Measurements from ENCODE around the gene AGBL2.
A peak's percentile ranks its signal among the peaks of the same experiment; 100 is the strongest.

AGBL2 gene

GRCh38 chr11:47631473-47631872, 83.7 kb downstream of the AGBL2 start:
- no peak for DNase-seq (ENCODE audit: low read depth)

DNA sequence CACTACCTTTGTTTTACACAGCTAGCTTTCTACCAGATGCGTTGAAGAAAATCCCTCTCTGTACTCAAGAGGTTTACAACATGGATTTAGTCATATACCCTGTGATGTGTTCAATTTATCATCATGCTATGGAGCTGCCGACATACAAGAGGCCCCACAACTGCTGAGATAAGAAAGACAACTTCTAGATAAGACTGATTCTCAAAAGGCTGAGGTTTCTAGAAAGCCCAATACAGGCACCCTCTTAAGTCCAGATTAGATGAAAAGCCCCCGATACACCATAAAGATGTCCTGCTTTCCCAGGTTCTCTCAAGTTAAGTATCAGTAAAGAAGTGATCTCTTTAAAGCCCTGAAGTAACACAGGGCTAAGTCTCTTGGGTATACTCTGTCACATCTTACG, 87.1 kb downstream of the AGBL2 start:
- no peak for DNase-seq (ENCODE audit: low read depth)

- DNase-seq (ENCODE audit: low read depth): no peak
Observed at GRCh38 chr11:47626234-47626633, 88.9 kb downstream of the AGBL2 start.

- DNase-seq (ENCODE audit: low read depth): no peak
Observed at GRCh38 chr11:47620836-47621378, 94.3 kb downstream of the AGBL2 start.

DNA sequence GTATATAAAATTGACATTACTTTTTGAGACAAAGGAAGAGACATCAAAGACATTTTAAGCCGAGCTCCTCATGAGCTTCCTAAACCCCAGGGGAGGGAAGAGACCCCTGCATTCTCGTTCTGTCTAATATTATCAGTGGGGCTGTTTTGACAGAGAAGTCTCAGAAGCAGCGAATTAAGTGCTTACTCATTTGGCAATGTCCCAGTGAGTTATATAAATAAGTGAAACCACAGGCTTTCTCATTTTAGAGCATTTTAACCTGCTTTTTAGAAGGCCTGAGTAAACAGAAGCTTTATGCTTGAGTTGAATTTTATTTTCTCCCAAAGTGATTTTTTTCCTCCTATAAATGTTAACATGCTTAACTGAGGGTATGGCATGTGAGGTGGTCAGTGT, 97.8 kb downstream of the AGBL2 start:
- DNase-seq (ENCODE audit: low read depth): peak; percentile 28

GRCh38 chr11:47616726-47617416, 98.3 kb downstream of the AGBL2 start:
- peak; percentile 61 for DNase-seq (ENCODE audit: low read depth)

DNA sequence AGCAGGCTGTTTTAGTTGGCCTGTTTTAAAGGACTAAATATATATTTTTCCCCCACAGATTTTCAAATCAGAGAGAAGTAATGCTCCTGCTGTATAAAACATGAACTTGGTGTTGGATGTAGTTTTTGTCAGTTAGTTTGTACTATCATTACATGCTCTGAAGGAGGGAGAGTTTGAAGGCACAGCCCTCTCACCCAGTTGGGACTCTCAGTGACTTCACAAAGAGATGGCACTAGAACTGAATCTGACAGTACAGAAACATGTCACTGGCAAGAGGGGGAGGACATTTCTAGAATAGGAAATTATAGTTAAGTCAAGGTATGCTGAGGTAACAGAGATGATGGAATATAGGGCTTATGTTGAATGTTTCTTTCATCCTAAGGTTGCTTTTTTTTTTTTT, 99.9 kb downstream of the AGBL2 start:
- no peak for DNase-seq (ENCODE audit: low read depth)

DNA sequence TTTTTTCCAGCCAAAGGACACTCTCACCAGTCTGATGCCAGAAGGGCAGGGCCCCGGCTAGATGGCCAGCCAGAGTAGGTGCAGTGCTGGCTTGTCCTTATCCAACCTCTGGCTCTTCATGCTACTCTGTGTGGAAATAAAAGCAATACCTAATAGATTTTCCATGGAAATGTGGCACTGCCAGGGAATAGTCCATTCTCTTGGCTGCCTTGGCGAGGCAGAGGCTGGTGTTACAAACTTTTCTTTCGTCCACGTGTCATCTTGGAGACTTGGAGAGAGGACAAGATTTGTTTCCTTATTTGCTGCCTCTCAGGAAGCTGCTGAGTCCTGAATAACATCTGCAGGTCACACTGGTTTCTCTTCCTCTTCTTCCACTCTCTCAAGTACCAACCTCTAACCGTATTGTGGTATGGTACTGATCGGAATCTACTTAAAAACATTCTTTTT, 103.8 kb downstream of the AGBL2 start:
- no peak for DNase-seq (ENCODE audit: low read depth)

- no peak for DNase-seq (ENCODE audit: low read depth)
Observed at GRCh38 chr11:47609675-47610074, 105.5 kb downstream of the AGBL2 start.
